ENCODE data around the gene TP53TG5.
A peak's percentile ranks its signal among the peaks of the same experiment; 100 is the strongest.

TP53TG5 gene

DNA sequence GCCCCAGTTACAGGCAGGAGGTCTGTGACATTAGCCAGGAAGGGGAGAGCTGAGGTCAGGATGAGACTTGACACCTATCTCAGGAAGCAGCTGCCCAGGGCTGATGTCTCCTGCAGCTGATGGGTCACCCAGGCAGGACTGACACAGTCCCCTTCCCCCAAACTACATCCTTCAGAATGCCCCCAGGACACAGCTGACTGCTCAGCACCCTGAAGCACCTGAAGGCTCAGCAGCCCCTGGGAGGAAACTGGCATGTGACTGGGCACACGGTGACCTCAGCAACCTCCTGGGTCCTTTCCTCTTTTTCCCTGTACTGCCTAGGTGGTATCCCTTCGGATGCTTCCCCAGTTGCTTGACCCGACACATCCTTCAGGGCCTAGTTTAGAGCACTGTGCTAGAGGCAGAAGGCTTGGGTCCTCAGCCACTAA is 31.8 kb downstream of the TP53TG5 start:
- DNase-seq (ENCODE audit: low spot score), result no peak

DNA sequence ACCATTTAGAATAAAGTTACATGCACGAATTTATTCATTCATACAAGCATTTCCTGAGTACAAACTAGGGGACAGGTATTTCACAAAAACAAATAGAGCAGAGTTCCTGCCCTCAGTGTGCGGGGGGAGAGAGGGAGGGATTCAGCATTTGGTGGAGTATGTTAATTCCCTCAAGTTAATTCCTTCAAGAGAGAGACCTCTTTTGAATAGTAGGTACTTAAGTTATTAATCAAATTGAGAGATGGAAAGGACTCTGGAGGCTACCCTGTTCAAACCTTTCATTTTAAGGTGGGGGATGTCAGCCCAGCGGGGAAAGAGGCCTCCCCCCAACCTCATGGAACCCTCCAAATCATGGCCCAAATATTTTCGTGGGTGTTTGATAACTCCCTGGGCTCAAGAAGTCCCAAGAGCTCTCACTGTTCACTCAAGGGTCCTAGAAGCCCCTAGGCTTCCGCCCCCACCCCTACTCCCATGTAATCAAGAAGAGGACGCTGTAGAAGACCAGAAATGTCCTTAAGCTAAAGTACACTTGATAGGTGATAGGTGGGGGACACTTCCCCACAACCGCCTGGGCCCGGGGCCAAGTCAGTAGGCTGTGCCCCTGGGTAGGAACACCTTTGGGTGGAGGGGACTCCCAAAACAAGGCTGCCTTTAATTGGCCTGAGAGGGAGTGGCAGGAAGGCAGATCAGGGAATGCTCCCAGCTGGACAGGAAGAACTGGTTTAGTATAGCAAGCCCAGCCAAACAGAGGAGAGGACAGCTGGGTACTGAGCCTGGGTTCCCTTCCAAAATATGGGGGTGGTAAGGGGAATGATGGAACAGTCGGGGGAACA is 32.8 kb downstream of the TP53TG5 start:
- no peak for DNase-seq (ENCODE audit: low spot score)

DNA sequence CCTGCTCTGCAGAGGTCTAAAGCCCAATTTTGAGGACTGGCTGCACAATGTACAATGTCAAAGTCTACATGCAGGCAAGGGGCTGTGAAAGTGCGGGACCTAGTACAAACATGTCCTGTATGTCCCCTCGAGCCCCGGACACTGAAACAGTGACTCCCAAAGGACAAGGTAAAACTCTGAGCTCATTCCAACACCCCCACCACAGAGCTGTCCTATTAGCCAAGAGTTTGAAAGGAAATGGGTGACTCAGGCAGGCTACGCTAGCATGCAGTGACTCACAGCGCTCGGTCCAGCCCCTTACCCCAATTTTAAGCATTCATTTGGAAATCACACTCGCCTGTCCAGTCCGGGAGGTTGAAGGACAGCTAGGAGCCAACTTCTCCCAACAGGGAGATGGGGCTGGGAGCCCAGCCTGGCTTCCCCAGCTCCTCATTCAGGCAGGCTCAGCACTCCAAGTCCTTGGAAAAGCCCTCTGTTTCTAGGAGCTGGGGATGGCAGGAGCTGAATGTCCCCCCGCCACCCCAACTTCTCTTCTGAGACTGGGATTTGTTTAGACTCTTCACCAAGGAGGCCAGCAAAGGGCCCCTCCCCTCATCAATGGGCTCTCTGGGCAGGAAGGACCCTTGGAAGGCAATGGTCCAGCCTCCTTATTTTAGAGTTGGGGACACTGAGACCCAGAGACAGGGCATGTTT is 33.8 kb downstream of the TP53TG5 start:
- peak; percentile 83 for DNase-seq (ENCODE audit: low spot score)

DNA sequence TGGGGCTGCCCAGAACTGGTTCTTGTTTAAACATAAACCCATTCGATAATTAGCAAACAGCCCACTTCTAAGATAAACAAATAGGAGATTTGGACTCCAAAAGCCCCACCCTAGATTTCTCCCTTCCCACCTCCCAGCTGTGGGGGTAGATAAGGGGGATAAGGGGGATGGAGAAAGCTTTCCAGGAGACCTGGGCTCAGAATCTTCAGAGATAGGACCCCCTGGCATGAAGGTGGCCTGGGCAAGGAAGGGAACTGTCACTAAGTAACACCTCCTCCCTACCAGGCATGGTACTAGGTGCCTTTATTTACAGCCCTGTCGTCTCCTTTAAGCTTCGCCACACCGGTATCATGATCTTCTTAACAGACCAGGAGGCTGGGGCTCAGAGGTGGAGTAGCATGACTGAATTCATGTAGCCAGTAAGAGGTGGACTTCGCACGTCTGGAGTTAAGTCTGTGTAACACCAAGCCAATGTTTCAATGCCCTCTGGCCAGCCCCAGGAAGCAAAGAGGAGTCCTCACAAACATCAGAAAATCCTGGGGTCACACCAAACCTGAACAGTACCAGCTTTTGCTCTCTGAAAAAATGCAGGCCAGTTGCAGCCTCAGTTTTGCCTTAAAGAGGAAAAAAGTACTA is 34.5 kb downstream of the TP53TG5 start:
- no peak for DNase-seq (ENCODE audit: low spot score)

DNA sequence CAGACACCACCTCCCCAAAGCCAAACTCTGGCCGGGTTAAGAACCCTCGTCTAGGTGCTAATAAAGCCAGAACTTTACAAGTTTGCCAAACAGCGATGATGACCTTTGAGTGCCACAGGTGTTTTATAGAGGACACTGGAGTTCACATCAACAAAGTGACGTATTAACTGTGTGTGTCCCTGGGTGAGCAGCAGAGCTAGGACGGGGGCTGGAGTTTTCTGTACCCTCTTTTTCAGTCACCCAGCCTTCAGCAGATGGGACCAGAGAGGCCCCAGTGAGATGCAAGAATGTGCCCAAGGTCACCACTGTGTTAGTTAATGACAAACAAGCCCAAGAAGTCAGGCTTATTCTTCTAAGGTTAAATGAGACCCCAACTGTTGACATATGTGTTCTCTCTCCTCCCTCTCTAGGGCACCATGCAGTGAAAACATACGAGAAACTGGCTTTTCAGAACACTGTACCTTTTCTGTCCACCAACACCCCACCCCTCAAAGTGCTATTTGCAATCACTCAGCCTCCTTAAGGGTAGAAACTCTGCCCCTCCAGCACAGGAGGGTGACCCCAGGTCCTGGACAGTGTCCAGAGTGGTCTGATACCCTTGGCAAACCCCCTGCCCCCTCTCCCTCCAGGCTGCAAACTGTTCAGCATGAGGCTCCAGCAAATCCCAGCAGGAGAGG is 35.1 kb downstream of the TP53TG5 start:
- DNase-seq (ENCODE audit: low spot score), result no peak

DNA sequence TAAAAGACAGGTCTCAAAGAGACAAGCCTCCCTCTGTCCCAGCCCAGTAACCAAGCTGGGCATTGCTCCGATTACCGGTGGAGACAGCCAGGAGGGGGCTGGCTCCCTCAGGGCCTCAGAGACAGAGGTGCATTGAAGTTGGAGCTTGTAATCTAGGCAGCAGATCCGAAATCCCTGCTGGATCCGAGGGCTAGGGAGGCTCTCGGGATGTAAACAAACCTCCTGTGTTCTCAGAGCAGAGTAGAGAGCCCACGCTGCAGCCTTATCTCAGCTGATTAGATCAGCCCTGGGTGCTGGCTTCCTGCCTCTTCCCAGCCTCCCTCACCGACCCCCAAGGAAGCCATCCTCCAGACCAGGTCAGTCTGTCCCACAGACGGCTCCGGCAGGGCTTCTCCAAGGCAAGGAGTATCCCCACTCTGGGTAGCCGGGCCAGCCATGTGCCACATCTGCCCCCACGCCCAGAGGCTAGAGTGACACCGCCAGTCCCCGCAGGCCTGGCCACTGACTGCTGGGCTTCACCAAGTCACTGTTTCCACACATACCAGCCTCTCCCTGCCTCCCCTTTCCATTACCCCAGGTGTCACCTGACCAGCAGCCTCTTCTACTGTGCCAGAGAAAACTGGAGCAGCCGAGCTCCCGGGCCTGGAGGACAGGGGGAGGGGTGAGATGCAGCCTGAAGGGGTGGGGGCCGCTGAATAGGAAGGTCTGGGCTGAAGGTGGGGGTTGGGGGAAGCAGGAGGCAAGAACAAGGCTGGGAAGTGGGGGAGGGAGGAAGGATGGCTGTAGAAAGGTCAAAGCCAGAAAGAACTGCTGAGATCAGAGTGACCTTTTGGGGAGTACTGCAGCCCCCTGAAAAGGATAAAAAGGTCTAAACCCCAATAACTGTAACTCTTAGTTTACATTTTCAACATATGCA is 35.9 kb downstream of the TP53TG5 start:
- DNase-seq (ENCODE audit: low spot score), result peak; percentile 56

DNA sequence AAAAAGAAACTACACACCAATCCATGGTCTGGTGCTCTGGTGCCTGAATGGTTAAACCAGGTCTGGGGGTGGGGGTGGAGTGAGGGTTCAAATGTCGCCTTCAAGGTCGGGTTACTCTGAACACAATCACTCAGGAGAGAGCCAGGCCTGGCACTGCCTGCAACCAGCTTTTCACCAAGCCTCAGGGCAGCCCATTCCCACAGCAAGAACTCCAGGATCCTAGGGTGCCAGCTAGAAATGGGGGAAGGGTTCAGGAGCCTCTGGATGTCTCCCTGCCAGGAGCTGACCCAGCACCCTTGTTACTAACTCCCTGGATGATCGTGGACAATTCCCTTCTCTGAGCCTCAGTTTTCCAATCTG is 36.6 kb downstream of the TP53TG5 start:
- DNase-seq (ENCODE audit: low spot score), result no peak

DNA sequence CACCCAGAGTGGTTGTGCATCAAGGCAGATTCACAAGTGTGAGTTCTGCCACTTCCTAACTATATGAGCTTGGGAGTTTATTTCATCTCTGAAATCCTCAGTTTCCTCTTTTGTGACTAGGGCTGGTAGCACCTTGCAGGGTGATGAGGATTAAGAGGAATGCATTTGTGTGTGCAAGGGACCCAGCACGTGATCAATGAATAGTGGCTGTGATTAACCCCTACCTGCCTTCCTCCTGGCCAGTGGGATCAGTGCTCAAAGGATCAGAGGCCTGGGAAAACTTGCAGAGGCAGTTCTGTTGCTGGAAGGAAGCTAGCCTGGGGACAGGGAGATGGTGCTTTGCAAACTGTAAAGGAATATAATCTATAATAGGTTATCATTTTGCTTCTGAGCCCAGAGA is 37.2 kb downstream of the TP53TG5 start:
- DNase-seq (ENCODE audit: low spot score), result no peak

DNA sequence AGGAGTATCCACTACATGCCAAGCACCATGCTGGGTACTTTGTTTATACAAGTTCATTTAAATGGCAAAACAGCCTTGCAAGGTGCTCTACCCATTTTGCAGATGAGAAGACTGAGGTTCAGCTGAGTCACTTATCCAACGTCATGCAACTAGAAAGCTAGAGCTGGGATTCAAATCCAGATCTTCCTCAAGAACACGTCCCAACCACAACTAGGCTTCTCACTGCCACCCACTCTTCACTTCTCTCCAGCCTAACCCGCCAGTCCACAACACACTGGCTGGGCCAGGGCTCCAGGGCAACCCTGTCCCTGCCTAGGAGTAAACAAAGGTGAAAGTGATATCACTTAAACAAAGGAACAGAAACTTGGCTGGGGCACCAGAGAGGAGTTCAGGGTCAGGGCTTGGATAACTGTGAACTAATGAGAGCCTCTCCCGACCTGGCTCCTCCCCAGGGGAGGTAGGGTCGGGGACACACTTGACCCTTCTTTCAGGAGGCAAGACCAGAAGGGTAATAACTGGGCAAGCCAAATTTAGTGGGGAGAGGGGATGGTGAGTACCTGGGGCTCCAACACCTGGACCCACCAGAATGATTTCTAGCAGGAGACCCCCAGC is 37.8 kb downstream of the TP53TG5 start:
- no peak for DNase-seq (ENCODE audit: low spot score)

DNA sequence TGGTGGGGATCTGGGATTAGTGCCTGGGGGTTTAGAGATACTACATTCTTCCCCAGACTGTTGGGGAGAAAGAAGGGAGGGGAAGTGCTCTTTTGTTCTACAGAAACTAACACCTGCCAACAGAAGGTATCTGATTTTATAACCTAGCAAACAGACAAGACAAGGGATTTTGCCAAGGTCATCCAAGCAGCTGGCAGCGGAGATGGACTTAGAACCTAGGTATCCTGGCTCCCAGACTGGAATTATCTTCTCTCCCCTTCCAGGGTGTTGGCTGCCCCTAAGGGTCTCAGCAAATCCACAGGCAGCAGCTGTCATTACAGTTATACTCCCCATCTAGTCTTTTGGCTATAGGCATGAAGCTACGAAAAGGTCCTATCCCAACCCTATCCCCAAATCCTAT is 38.3 kb downstream of the TP53TG5 start:
- DNase-seq (ENCODE audit: low spot score), result no peak

DNA sequence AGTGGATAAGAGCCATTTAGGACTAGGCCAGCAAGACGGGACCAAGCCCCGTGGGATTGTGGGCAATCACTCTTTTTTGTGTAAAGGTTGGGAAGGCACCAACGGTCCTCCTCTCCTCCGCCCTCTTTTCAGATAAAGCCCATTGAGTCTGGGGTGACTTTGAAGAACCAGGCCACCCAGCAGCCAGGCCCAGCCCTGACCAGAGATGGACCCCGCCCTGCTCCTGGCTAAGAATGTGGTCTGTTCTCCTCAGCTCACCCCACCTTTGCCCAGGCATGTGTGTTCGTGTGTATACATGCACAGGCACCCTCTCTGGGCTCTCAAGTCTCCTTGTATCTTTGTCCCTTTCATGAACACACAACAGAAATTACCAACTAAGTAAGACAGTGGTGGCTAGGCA is 39.0 kb downstream of the TP53TG5 start:
- no peak for DNase-seq (ENCODE audit: low spot score)

DNA sequence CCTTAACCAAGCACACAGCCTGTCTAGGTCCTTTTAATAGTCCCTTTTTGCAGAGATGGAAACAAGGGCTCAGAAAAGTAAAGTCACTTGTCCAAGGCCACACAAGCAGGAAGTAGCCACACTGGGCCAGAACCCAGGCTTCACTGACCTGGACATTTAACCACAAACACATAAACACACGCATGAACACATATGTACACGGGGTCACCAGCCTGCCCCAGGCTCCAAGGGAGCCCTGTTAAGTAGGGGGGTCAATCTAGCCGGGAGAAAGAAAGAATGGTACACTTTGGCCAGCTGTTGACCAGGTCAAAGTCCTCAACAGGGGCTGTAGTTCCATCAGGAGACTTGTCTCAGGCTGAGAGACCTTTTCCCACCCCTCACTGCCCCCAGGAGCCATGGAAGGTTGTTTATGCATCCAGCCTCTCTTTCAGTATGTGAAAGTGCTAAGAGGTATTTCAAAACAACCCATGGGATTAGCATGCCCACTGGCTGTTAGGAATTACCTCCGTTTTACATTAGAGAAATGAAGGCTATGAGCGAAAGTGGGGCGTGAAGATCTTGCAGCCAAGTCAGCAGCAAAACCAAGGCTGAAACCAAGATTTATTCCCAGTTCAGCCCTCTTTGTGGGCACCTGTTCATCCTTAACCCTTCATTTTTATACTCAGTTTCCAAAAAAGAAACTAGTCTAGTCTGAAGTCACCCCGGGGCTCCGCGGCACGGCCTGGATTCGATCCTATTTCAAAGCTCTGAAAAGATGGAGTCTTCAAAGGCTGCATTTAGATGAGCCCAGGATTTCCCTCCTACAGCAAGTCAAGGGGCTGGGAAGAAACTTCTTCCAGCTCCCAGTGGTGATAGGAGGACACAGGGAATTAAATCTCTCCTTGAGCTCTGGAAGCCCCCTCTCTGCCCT is 39.7 kb downstream of the TP53TG5 start:
- DNase-seq (ENCODE audit: low spot score), result no peak

DNA sequence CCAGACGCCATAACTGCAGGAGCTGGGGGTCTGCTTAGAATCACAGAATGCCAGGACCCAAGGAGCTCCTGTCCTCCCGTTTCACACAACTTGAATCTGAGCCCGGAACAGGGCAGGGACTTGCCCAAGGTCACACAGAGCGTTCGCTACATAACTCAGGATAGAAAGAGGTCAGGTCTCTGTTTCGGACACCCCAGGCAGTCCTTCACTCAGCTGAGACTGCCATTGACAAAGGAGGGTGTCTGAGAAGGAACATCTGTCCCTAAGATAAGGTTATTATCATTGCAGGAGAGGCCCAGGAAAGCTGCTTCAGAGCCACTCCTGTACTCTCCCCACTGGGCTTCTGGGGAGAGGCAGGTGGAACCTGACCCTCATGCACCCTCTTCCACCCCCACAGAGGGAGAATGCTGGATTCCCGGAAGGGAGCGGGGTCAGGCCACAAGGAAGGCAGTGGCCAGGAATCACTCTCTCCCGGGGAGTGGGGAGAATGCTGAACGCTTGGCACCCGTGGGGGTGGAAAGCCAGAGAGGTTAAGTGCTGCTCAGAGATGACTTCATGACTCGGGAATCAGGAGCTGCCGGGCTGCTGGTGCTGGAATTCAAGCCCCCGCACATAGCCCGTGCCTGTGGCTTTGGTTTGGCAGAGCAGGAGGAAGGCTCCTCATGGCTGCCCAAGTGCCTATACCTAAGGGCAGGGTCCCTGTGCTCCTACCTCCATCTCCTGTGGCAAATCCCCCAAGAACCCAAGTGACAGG is 40.6 kb downstream of the TP53TG5 start:
- peak; percentile 91 for DNase-seq (ENCODE audit: low spot score)

DNA sequence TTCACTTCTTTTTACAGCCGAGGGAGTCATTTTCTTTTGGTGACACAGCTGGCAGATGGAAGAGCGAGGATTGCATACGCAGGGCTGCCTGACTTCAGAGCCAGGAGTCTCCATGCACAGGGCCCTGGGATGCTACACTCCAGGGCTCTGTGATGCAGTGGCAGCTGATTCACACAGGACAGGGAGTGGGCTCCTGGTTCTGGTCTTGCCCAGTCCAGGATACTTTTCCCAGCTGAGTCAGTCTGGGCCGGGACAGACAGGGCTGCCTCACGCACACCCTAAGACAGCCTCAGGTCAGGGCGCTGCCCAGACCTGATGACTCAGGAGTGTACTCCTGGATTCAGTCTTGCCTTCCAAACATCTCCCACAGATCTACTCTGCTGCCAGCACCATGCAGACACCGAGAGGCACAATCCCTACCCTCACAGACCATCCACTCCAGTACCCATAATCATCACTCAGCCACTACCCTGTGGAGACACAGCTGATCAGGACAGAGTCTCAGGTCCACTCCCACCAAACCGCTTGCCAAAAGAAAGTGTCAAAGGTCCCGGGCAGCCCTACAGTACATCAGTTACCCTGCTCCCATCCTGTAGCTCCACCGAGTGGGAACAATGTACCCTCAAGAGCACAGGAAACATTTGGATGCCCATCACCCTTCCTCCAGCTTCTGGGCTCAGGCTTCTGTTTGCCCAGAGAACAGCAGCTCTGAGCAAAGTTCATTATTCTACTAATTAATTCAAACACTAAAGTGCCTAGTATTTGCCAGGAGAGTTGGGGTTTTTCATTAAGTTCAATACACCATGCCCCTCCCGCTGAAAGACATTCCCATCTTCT is 41.4 kb downstream of the TP53TG5 start:
- DNase-seq (ENCODE audit: low spot score), result peak; percentile 90

DNA sequence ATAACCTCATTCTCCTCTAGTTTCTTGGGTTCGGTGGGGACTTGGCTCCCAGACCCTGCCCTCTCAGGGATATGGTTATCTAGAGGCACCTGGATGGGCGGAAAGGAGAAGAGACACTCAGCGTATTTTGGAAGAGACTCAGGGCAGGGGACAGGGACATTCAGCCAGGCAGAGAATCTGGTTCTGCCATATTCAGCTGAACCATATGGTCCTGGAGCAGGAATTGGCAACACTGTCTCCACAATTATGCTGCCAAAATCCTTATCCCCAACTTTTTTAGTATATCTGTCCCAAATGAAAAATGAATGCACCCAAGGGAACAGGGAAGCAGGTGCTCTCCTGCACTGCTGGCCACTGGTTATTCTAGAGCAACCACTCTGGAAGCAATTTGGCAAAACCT is 47.6 kb downstream of the TP53TG5 start:
- DNase-seq (ENCODE audit: low spot score), result no peak

DNA sequence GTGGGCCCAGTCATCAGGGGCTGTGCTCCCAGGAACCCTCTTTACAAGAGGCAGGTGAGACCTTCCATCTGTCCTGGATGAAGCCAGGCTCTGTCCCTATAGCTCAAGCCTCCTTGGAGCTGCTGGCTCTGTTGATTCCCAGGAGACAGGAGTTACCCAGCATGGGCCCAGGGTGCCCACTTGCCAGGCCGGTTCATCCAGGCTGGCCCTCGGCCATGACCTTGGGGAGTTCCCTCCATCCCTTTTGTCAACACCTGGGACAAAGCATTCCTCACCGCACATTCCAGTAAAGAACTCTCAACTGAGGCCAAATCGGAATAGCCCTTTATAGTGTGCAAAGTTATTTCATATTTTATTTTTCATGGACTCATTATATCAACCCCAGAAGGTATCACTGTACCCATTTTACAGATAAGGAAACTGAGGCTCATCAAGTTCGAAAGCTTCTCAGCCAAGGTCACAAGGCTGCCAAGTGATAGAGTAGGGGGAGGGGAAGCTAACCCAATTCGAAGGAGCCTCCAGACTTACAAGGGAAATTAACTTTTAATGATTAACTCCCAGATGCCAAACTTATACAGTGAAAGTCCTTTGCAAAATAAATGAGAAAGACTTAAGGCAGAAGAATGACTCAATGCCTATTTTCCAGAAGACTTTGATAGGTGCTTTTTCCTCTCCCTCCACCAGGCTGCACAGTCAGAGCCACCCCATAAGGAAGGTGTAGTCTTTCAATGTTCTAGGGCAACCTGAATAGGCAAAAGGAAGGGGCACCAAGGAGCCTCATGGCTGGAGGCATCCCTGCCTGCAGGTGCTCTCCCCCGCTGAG is 48.4 kb downstream of the TP53TG5 start:
- no peak for DNase-seq (ENCODE audit: low spot score)

DNA sequence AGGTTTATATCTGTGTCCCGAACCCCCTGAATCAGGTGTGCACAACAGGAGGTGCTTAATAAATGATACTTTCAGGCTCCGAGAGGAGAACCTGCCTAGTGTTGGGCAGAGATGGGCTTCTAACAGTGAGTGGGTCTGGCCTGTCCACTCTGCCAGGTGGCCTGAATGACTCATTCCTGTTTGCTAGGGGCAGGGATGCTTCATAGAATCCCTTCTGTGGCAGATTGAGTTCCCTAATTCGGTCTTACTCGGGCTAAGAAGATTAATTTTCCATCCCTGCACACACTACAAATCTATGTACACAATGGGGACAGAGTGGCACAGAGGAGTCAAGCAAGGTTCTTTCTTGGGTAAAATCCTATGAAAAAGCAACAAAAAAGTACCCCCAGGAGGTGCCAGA is 49.7 kb downstream of the TP53TG5 start:
- DNase-seq (ENCODE audit: low spot score), result no peak
